ENCODE data around the gene BNC2. TPM values are rescaled to one million over a fixed set of nuclear protein-coding genes. Genes with fewer than 3 reads are reported as not detected.

BNC2 gene
- polyA plus RNA-seq, 1 donor: 5.3 TPM

GRCh38 chr9:16593746-16594145, 276.7 kb downstream of the BNC2 start:
- no peak for DNase-seq

DNA sequence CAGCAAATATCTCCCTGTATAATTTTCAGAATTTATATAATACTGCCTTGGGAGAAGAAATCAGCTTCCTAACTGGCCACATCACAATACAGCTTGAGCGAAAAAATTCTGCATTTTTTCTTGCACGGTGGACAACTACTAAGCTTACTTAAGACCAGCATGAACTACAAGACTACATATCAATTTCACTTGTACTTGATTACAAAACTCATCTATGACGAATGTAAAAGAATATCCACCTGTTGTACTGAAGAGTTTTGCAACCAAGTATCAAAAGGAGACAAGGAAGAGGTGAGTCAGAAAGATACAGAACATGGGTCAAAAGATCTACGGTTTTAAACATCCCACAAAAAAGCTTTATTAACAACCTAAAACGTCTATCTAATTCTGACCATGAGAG, 279.4 kb downstream of the BNC2 start:
- DNase-seq: no peak

DNA sequence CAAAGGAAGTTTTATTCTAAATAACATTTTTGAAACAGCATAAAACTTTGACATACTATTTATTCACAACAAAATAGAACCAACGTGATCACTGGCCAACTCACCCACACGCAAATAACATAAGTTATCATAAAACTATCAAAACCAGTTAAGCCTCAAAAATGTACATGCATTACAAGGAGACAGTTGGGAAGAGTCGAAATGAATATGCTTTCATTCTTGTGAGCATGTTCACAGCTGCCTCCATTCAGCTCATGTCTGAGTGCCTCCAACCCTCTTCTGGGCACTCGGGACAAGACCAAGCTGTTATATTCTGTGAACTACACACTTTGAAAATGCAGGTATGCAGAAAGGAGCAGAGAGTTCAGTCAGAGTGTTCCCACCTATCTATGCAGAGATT, 284.9 kb downstream of the BNC2 start:
- no peak for DNase-seq

GRCh38 chr9:16579872-16580432, 290.5 kb downstream of the BNC2 start:
- no peak for DNase-seq

- DNase-seq: no peak
Measured at GRCh38 chr9:16575986-16576245, 294.6 kb downstream of the BNC2 start.

GRCh38 chr9:16575142-16575985, 295.1 kb downstream of the BNC2 start:
- DNase-seq: peak; percentile 17

GRCh38 chr9:16572005-16572734, 298.3 kb downstream of the BNC2 start:
- no peak for DNase-seq

GRCh38 chr9:16571127-16571802, 299.2 kb downstream of the BNC2 start:
- DNase-seq: peak; percentile 26

GRCh38 chr9:16563446-16563845, 307.0 kb downstream of the BNC2 start:
- DNase-seq: no peak

DNA sequence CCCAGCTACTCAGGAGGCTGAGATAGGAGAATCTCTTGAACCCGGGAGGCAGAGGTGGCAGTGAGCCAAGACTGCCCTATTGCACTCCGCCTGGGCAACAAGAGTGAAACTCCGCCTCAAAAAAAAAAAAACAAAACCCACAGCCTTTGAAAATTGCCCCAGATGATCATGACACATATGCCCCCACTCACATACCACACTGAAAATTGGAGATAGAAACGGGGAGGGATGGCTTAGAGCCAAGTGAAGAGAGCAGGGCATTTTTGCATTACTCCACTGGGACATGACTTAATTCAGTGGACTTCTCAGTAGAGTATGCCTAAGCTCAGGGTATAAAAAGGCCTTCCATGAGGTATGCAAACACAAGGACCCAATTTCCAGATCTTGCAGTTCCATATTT, 309.3 kb downstream of the BNC2 start:
- DNase-seq: no peak

DNA sequence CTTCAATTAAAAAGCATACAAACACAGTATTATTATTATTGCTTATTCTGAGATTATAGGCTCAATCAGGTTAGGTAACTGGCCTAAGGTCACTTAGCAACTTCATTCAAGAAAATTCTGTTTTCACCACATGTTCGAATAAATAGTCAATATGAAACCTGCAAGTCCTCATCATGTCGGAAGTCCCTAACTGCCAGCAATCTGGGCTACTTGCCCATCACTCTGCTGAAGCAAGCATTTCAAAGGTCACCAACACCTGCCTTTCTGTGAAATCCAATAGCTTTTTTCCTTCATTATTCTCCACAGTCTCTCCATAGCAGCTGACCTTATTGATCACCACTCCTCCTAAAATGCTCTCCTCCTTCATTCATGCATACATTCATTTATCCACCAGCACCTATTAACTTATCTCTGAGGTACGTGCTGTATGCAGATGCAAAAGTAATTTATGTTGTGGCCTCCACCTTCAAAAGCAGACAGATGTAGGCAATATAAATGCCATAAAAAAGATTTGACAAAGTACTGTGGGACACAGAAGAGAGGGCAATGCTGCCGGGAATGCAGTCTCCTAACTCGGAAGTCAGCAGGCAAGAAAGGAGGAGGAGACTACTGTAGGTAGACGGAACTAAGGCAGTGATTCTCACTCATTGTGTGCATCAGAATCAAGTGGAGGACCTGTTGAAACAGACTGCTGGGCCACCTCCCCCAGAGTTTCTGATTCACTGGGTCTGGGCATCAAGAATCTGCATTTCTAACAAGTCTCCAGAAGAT, 310.9 kb downstream of the BNC2 start:
- no peak for DNase-seq

DNA sequence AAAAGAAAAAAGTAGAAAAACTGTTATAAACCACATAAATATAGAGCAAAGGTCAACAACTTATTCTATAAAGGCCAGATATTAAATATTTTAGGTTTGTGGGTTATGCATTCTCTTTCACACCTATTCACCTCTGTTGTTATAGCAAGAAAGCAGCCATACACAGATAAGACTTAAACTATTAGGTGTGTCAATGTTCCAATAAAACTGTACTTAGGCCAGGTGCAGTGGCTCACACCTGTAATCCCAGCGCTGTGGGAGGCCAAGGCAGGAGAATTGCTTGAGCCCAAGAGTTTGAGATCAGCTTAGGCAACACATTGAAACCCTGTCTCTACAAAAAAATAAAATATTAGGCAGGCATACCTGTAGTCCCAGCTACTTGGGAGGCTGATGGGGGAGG, 314.7 kb downstream of the BNC2 start:
- no peak for DNase-seq

- DNase-seq: no peak
Measured at GRCh38 chr9:16553869-16554540, 316.5 kb downstream of the BNC2 start.

- DNase-seq: no peak
Measured at GRCh38 chr9:16552252-16552651, 318.2 kb downstream of the BNC2 start.

DNA sequence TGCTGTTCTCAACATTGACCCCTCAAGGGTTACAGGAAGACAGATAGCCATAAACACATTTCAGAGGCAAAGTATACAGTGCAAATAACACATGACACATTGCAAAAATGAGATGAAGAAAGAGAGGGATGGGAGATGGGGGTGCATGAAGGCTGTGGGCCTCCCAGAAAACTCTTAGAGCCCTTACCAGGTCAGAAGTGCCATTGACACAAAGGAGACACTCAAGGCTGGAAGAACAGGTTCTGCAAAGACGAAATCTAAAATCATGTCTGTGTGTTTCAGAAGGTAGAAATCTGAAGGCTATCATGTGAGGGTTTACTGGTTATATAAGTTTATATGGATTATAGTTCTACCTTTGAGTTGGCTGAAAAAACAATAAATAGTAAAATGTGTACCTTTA, 318.8 kb downstream of the BNC2 start:
- DNase-seq: no peak

GRCh38 chr9:16545639-16546038, 324.8 kb downstream of the BNC2 start:
- no peak for DNase-seq

DNA sequence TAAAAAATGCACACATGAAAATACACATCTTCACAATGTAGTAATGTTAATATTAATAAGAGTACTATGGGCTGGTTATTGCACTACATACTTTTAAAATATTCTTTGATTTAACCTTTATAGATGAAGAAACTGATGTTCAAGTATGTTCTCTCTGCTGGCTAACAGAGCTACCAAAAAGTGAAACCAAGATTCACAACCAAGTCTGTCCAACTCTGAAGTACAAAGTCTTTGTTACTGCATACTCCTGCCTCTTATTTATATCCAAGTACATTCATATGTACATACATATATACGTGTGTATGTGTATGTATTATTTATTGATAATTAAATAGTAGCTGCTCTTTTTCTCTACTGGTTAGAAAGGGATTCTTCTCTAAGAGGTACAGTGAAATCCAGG, 325.6 kb downstream of the BNC2 start:
- DNase-seq: no peak

- DNase-seq: no peak
Measured at GRCh38 chr9:16543686-16544085, 326.8 kb downstream of the BNC2 start.

DNA sequence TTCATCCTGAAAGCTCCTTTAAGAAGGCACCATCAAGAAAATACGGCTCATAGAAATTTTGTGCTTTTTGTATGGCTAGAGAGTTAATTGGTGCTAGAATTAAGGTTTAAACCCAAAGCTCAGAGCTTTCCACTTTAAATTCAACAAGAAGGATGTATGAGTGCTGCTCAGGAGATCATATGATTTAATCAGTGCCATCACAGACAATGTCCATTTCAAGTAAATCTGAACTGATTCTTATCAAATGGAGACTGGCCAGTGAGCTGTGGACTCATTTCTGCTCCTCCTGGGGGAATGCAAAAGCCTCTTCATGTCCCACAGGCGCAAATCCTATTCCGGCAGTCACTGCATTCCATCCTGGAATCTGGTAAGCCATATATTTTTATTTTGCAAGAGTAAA, 327.2 kb downstream of the BNC2 start:
- DNase-seq: no peak

DNA sequence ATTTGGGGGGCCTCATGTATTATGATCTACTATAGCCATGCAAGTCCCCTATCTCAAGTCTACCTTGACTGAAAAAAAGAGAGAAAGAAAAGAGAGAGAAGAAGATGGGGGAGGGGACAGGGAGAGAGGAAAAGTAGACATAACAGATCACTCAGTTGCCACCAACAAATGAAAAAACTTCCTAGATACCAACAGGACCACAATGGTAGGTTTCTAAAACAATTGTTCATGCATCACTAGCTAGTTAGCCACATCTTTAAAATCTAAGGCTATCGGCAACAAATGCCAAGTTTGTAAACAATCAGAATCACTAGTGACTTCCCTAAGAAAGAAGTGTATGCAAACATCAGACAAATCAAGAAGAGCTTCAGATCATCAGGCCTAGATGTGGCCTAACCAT, 328.2 kb downstream of the BNC2 start:
- DNase-seq: no peak

- DNase-seq: peak; percentile 83
Measured at GRCh38 chr9:16540743-16541613, 329.5 kb downstream of the BNC2 start.
